Left ventricle myocardium inferior (tissue), 1 donor: ENCODE data around the gene PEMT. TPM values are rescaled to one million over a fixed set of nuclear protein-coding genes. Genes with fewer than 3 reads are reported as not detected.

Experiments
- DNase-seq: peaks from one replicate; pipeline ENCODE4 v3.0.0-alpha.2; 2020
- H3K27ac ChIP-seq: fragments of 200-600 bp; replicated peaks from 2 replicates; pipeline ENCODE4 v1.8.0; 2021
- H3K27me3 ChIP-seq: fragments of 200-600 bp; 2 replicates; pipeline ENCODE4 v1.8.0; 2021; ENCODE audit warnings: low read depth
- H3K36me3 ChIP-seq: fragments of 200-600 bp; 2 replicates; pipeline ENCODE4 v1.8.0; 2021
- H3K4me1 ChIP-seq: fragments of 200-600 bp; 2 replicates; pipeline ENCODE4 v1.8.0; 2021
- H3K4me3 ChIP-seq: fragments of 200-600 bp; 2 replicates; pipeline ENCODE4 v1.8.0; 2021; ENCODE audit warnings: mild to moderate bottlenecking, moderate library complexity
- H3K9me3 ChIP-seq: fragments of 200-600 bp; replicated peaks from 2 replicates; pipeline ENCODE4 v1.8.0; 2021
- intact Hi-C: fragments of 100-400 bp; cut with micrococcal nuclease; formaldehyde crosslinking; loops from one replicate; pipeline ENCODE4 v1.11.0; 2022
- total RNA-seq: library from RNA; stranded (reverse); fragmentation: NEBNext Ultra II Directional; extraction: Animal tissue kit (Norgen Biotek cat#: 25700); gene quantifications from one replicate; pipeline ENCODE4 v1.2.1, GENCODE V29; 2021
- TF ChIP-seq, protein P1 (sequence below): fragments of 200-600 bp; IDR thresholded peaks from 2 replicates; pipeline ENCODE4 v1.8.0; 2021; ENCODE audit warnings: antibody characterized with exemption, mild to moderate bottlenecking, borderline replicate concordance
- donor health status: DM: no; HTN: yes; CAD: no; lungs with severe emphysema.

PEMT gene
- total RNA-seq, 1 donor from 2014 or later = 18.8 TPM

DNA sequence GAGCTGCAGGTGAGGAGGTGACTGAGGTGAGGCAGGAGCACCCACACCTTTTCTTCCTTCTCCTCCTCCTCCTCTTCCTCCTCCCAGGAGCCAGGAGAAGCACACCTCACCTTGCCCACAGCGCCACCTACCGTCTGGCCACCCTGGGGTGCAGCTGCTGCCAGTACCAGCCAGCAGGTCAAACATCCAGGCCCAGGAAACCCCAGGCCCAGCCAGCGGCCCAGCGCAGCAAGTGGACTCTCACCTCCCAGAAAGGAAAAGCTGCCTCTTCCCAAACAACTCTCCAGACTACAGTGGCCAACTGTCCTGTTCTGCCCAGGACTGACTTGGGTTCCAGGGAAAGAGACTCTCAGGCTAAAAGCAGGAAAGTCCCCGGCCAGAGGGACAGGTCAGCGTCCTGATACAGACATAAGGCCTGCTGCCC lies 22.7 kb downstream of the PEMT start:
- H3K4me3 ChIP-seq = no peak overlapping the region
- peaks cover 71% of the 10 kb centered on the region for H3K4me1 ChIP-seq
- H3K27me3 ChIP-seq = no peaks in the 10 kb centered on the region
- H3K9me3 ChIP-seq = no peaks in the 10 kb centered on the region
- peak; percentile 81 for DNase-seq
- no peaks in the 10 kb centered on the region for H3K36me3 ChIP-seq
- TF ChIP-seq, protein P1, sequence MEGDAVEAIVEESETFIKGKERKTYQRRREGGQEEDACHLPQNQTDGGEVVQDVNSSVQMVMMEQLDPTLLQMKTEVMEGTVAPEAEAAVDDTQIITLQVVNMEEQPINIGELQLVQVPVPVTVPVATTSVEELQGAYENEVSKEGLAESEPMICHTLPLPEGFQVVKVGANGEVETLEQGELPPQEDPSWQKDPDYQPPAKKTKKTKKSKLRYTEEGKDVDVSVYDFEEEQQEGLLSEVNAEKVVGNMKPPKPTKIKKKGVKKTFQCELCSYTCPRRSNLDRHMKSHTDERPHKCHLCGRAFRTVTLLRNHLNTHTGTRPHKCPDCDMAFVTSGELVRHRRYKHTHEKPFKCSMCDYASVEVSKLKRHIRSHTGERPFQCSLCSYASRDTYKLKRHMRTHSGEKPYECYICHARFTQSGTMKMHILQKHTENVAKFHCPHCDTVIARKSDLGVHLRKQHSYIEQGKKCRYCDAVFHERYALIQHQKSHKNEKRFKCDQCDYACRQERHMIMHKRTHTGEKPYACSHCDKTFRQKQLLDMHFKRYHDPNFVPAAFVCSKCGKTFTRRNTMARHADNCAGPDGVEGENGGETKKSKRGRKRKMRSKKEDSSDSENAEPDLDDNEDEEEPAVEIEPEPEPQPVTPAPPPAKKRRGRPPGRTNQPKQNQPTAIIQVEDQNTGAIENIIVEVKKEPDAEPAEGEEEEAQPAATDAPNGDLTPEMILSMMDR = peak; percentile 80
- intact Hi-C loops = loop anchor here (5.0 to 10.0 kb wide), 2 partner anchors 64 to 146 kb away; no protein-coding TSS in a partner anchor
- H3K27ac ChIP-seq = peak overlapping the region; percentile 96

DNA sequence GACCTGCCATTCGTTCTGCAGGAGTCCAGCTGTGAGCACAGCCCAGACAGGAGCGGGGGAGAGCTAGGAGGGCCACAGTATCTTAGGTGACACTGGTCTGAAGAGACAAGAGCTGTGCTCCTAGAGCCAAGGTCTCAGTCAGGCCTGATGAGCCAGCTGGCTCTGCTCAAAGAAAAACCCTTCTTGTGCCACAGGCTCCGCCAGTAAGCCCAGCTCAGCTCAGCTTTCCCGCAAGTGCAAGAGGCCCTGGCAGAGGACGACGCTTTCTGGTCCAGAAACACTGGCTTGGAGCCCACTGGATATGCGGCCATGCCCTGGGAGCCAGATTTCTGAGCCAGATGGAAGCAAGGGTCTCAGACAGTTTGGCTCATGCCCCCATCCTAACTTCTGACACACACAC lies 23.9 kb downstream of the PEMT start:
- intact Hi-C loops = loop anchor here (5.0 to 10.0 kb wide), 2 partner anchors 63 to 145 kb away; no protein-coding TSS in a partner anchor
- peaks cover 71% of the 10 kb centered on the region for H3K4me1 ChIP-seq
- H3K27me3 ChIP-seq = no peaks in the 10 kb centered on the region
- H3K27ac ChIP-seq = peak overlapping the region; percentile 96
- H3K36me3 ChIP-seq = no peaks in the 10 kb centered on the region
- H3K9me3 ChIP-seq = no peaks in the 10 kb centered on the region
- peak; percentile 76 for DNase-seq
- TF ChIP-seq, protein P1 = no peak
- peak overlapping the region; percentile 13 for H3K4me3 ChIP-seq

DNA sequence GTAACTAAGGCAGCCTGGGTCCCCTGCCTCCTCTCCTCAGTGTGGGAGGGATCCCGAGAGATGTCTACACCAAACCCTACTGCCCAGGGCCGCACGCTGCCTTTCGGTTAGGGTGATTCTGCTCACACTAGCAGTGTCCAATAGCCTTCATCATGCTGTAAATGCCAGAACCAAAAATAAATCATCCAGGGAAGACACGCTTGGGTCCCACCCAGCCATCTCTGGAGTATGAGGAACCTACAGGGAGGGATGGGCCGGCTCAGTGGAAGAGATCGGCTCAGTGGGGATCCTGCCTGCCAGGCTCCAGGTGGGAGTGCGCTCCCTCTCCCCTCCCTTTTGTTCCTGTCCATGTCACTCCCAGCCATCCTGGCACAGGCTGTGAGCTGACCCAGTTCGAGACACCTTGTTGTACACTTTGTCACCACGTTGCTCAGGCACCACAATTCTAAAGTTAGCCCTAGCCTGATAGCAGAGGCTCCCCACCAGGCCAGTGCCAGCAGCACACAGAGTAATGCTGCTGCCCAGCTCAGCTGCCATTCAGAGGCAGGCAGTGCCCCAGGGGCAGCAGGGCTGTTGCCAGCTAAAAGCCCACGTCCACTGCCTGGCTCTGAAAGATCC lies 24.5 kb downstream of the PEMT start:
- TF ChIP-seq, protein P1 = no peak
- DNase-seq = peak; percentile 73
- Histone ChIP-seq H3K36me3 (no peaks in the 10 kb centered on the region), H3K27ac (peak overlapping the region; percentile 96), H3K9me3 (no peaks in the 10 kb centered on the region), H3K27me3 (no peaks in the 10 kb centered on the region), H3K4me1 (peaks cover 74% of the 10 kb centered on the region), H3K4me3 (peak overlapping the region; percentile 13)
- intact Hi-C loops = loop anchor here (5.0 to 10.0 kb wide), 2 partner anchors 62 to 145 kb away; no protein-coding TSS in a partner anchor

DNA sequence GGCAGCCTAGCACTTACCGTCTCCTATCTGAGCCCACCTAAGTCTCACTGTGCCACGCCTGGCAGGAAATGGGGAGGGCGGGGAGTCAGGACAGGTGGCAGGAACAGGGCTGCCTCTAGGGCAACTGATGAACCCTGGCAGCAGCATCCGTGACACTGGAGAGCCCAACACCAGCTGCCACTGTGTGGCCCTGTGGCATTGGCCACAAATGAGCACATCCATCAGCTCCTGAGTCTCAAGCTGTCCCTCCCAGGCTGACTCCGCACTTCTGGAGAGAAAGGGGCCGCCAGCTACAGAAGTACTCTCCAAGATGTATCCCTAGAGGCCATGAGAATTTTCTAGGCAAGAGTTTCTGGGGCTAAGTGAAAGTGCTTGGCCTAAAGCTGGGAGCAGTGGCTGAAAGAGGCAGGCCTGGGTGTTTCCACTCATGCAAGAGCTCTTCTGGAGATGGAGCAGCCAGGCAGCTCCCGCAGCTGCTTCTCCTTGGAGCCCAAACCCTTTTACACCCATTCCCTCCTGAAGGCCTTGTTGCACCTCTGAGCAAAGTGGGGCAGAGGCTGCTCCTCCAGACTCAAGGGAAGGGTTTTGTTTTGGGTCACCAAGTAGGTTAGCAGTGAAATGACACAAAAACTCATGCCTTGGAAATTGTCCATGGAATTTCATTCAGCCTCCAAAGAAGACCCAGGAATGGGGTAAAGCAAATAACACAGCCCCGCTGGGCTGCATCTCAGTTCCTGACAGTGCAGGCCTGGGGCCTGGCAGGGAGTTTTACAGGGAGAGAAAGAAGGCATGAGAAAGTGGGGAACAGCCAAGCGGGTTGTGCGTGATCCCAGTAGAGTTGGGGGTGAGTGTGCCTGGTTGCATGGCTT lies 25.8 kb downstream of the PEMT start:
- no peaks in the 10 kb centered on the region for H3K9me3 ChIP-seq
- H3K27ac ChIP-seq = peak overlapping the region; percentile 96
- TF ChIP-seq, protein P1 = no peak
- peaks cover 70% of the 10 kb centered on the region for H3K4me1 ChIP-seq
- H3K27me3 ChIP-seq = no peaks in the 10 kb centered on the region
- no peak overlapping the region for H3K4me3 ChIP-seq
- intact Hi-C loops = loop anchor here (5.0 to 10.0 kb wide), 2 partner anchors 61 to 143 kb away; no protein-coding TSS in a partner anchor
- no peak for DNase-seq
- no peaks in the 10 kb centered on the region for H3K36me3 ChIP-seq

DNA sequence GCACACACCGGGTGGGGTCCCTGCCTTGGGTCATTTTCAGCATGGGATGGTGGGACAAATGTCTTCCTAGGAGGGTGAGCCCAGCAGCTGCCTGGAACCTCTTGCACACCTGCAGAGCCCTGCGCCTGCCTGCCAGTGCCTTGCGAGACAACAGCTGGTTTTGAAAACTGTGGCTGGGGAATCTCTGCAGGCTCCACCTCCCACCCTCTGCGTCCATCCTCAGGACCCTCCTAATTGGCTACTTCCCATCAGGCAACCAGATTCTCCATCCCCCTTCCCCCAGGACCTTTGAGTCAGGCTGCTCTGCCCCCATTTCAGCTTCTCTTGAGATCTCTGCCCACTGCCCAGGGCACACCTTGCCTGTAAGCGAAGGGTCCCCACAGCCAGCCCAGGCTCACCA lies 26.6 kb downstream of the PEMT start:
- H3K9me3 ChIP-seq = no peaks in the 10 kb centered on the region
- no peaks in the 10 kb centered on the region for H3K27me3 ChIP-seq
- H3K4me3 ChIP-seq = no peak overlapping the region
- intact Hi-C loops = loop anchor here (5.0 to 10.0 kb wide), 2 partner anchors 60 to 143 kb away; no protein-coding TSS in a partner anchor
- peak overlapping the region; percentile 96 for H3K27ac ChIP-seq
- H3K4me1 ChIP-seq = peaks cover 62% of the 10 kb centered on the region
- TF ChIP-seq, protein P1 = no peak
- DNase-seq = no peak
- no peaks in the 10 kb centered on the region for H3K36me3 ChIP-seq
